ENCODE data around the gene PTPRQ.
A peak's percentile ranks its signal among the peaks of the same experiment; 100 is the strongest.
"Not testable (repeated sequence)": the region's sequence is repeated elsewhere in the genome, so short reads cannot be mapped to it uniquely, and the experiment has no call there.

Gene PTPRQ

GRCh38 chr12:80648881-80649280, 204.8 kb downstream of the PTPRQ start:
- no peak for DNase-seq

GRCh38 chr12:80655751-80656150, 211.7 kb downstream of the PTPRQ start:
- no peak for DNase-seq

GRCh38 chr12:80659512-80660063, 215.6 kb downstream of the PTPRQ start:
- no peak for DNase-seq

GRCh38 chr12:80662586-80662985, 218.6 kb downstream of the PTPRQ start:
- DNase-seq = no peak

- no peak for DNase-seq
Observed at GRCh38 chr12:80670214-80670613, 226.2 kb downstream of the PTPRQ start.

- DNase-seq = not testable (repeated sequence)
Observed at GRCh38 chr12:80676042-80676636, 232.1 kb downstream of the PTPRQ start.

GRCh38 chr12:80676856-80677255, 232.8 kb downstream of the PTPRQ start:
- DNase-seq = no peak

- no peak for DNase-seq
Observed at GRCh38 chr12:80677994-80678393, 234.0 kb downstream of the PTPRQ start.

GRCh38 chr12:80679346-80680131, 235.5 kb downstream of the PTPRQ start:
- no peak for DNase-seq

- DNase-seq = no peak
Observed at GRCh38 chr12:80681287-80681686, 237.3 kb downstream of the PTPRQ start.

- DNase-seq = no peak
Observed at GRCh38 chr12:80681786-80682185, 237.8 kb downstream of the PTPRQ start.

GRCh38 chr12:80684077-80684495, 240.1 kb downstream of the PTPRQ start:
- peak; percentile 33 for DNase-seq

- no peak for DNase-seq
Observed at GRCh38 chr12:80690090-80690489, 246.1 kb downstream of the PTPRQ start.

- no peak for DNase-seq
Observed at GRCh38 chr12:80690513-80690912, 246.5 kb downstream of the PTPRQ start.

GRCh38 chr12:80692114-80692513, 248.1 kb downstream of the PTPRQ start:
- DNase-seq = no peak

- no peak for DNase-seq
Observed at GRCh38 chr12:80697270-80697887, 253.3 kb downstream of the PTPRQ start.

- no peak for DNase-seq
Observed at GRCh38 chr12:80698256-80698655, 254.2 kb downstream of the PTPRQ start.

GRCh38 chr12:80698847-80699542, 255.0 kb downstream of the PTPRQ start:
- DNase-seq = no peak

- no peak for DNase-seq
Observed at GRCh38 chr12:80700327-80700726, 256.3 kb downstream of the PTPRQ start.

- no peak for DNase-seq
Observed at GRCh38 chr12:80701388-80701787, 257.4 kb downstream of the PTPRQ start.

GRCh38 chr12:80702889-80703805, 259.1 kb downstream of the PTPRQ start:
- DNase-seq = no peak

- no peak for DNase-seq
Observed at GRCh38 chr12:80704420-80704819, 260.4 kb downstream of the PTPRQ start.

All from NCI-H2029 (cell line).